ENCODE results near the gene TNRC6C. TPM values are rescaled to one million over a fixed set of nuclear protein-coding genes. Genes with fewer than 3 reads are reported as not detected.
"Not testable (repeated sequence)": the region's sequence is repeated elsewhere in the genome, so short reads cannot be mapped to it uniquely, and the experiment has no call there.

The TNRC6C gene
- total RNA-seq, 3 donors from 2014 or later: 19.6 to 25.0 (median 20.4) TPM

DNA sequence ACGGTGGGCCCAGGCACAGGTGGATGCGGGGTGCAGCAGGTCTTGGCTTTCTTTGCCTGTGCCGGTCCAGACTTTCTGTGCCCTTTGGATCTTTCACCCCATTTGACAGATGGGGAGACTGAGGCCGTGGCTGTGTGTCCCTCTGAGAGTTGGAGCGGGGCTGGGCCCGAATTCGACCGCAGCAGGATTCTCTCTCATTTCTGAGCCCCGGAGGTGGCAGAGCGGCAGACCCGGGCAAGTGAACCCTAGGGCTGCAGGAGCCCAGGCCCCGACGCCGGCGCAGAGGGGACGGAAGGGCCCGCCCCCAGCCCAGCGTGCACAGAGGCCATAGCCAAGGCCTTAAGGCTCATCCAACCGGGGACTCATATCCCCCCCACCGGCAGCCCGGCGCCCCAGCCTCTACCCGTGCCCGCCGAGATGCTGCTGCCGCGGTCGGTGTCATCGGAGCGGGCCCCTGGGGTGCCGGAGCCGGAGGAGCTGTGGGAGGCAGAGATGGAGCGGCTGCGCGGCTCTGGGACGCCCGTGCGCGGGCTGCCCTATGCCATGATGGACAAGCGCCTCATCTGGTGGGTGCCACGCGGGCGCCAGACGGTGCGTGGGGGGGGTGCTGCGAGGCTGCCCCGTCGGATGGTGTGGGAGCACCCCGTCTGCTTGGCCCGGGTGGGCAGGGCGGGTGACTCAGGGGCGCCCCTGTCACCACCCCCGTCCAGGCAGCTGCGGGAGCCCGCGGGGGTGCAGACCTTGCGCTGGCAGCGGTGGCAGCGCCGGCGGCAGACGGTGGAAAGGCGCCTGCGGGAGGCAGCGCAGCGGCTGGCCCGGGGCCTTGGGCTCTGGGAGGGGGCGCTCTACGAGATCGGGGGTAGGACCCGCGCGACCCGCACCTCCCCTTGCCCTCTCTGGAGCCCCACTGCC is 172.9 kb downstream of the TNRC6C start:
- ATAC-seq (peak; percentile 19 to 27), DNase-seq (peak; percentile 60)
- Mint-ChIP-seq H3K27me3 (ENCODE audit: low read depth) (no peaks in the 10 kb centered on the region), H3K4me3 (peak overlapping the region; percentile 90), H3K9me3 (no peaks in the 10 kb centered on the region), H3K36me3 (ENCODE audit: insufficient read depth) (peaks cover 16% of the 10 kb centered on the region), H3K4me1 (ENCODE audit: low read depth) (peaks cover 75% of the 10 kb centered on the region)

DNA sequence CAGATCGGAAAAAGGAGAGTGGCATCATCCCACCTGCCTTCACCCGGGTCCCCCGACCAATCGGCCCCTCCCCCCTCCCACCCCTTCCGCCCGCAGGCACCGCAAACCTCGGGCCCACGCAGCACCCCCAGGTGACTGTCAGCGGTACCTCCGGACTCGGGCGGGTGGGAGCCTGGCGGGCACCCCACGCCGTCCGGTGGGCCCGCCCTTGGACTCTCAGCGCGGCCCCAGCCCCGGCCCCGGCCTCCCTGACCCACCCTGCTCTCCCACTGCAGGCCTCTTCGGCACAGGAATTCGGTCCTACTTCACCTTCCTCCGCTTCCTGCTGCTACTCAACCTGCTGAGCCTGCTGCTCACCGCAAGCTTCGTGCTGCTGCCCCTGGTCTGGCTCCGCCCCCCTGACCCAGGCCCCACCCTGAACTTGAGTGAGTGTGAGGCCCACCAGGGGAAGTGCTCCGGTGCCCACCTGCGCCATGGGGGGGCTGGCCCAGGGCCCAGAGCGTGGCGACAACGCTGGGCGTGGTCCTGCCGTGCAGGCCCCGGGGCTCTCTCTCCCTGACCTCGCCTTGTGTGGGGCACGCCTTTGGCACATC is 173.7 kb downstream of the TNRC6C start:
- ATAC-seq (peak; percentile 5 to 7), DNase-seq (peak; percentile 56)
- no peaks in the 10 kb centered on the region for H3K27me3 Mint-ChIP-seq (ENCODE audit: low read depth)
- H3K9me3 Mint-ChIP-seq: no peaks in the 10 kb centered on the region
- H3K4me1 Mint-ChIP-seq (ENCODE audit: low read depth): peaks cover 75% of the 10 kb centered on the region
- H3K4me3 Mint-ChIP-seq: peak overlapping the region; percentile 51
- H3K36me3 Mint-ChIP-seq (ENCODE audit: insufficient read depth): peaks cover 17% of the 10 kb centered on the region

- Mint-ChIP-seq H3K27me3 (ENCODE audit: low read depth) (no peaks in the 10 kb centered on the region), H3K9me3 (no peaks in the 10 kb centered on the region), H3K36me3 (ENCODE audit: insufficient read depth) (peaks cover 21% of the 10 kb centered on the region), H3K4me1 (ENCODE audit: low read depth) (peaks cover 75% of the 10 kb centered on the region), H3K4me3 (peak overlapping the region; percentile 51)
- no peak for DNase-seq
- ATAC-seq: no peak
Observed at GRCh38 chr17:78132767-78133178, 174.3 kb downstream of the TNRC6C start.

- ATAC-seq (no peak), DNase-seq (no peak)
- H3K4me1 Mint-ChIP-seq (ENCODE audit: low read depth): peaks cover 80% of the 10 kb centered on the region
- peak overlapping the region; percentile 51 for H3K4me3 Mint-ChIP-seq
- H3K36me3 Mint-ChIP-seq (ENCODE audit: insufficient read depth): peaks cover 21% of the 10 kb centered on the region
- no peaks in the 10 kb centered on the region for H3K9me3 Mint-ChIP-seq
- no peaks in the 10 kb centered on the region for H3K27me3 Mint-ChIP-seq (ENCODE audit: low read depth)
Observed at GRCh38 chr17:78133179-78133951, 174.9 kb downstream of the TNRC6C start.

- no peaks in the 10 kb centered on the region for H3K9me3 Mint-ChIP-seq
- DNase-seq: peak; percentile 72
- peak overlapping the region; percentile 51 for H3K4me3 Mint-ChIP-seq
- H3K4me1 Mint-ChIP-seq (ENCODE audit: low read depth): peaks cover 84% of the 10 kb centered on the region
- H3K36me3 Mint-ChIP-seq (ENCODE audit: insufficient read depth): peaks cover 21% of the 10 kb centered on the region
- no peaks in the 10 kb centered on the region for H3K27me3 Mint-ChIP-seq (ENCODE audit: low read depth)
- peak; percentile 25 to 30 for ATAC-seq
Observed at GRCh38 chr17:78133971-78134898, 175.7 kb downstream of the TNRC6C start.

DNA sequence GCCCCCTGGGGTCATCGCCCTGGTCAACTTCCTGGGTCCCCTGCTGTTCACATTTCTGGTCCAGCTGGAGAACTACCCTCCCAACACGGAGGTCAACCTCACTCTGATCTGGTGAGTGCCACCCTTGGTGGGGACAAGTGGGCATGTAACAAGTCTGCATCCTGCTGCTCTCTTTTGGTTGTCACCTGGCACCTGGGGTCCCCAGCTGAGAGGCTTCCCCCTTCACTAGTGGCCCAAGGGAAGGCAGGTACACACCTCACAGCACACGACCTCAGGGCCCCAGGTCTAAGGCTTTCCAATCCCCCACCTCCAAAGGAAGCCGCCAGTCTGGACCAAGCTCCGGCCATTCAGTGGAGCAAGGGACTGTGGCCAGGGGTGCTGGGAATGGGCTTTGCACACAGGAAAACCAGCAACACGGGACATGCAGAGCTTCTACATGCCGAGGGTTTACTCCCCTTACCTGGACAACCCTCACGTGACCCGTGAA is 176.4 kb downstream of the TNRC6C start:
- Mint-ChIP-seq H3K4me3 (no peak overlapping the region), H3K4me1 (ENCODE audit: low read depth) (peaks cover 81% of the 10 kb centered on the region), H3K9me3 (no peaks in the 10 kb centered on the region), H3K36me3 (ENCODE audit: insufficient read depth) (peaks cover 21% of the 10 kb centered on the region), H3K27me3 (ENCODE audit: low read depth) (no peaks in the 10 kb centered on the region)
- no peak for ATAC-seq
- no peak for DNase-seq

- ATAC-seq: no peak
- Mint-ChIP-seq H3K4me1 (ENCODE audit: low read depth) (peaks cover 76% of the 10 kb centered on the region), H3K36me3 (ENCODE audit: insufficient read depth) (peaks cover 21% of the 10 kb centered on the region), H3K27me3 (ENCODE audit: low read depth) (no peaks in the 10 kb centered on the region), H3K9me3 (no peaks in the 10 kb centered on the region), H3K4me3 (no peak overlapping the region)
- no peak for DNase-seq
Observed at GRCh38 chr17:78135858-78136500, 177.5 kb downstream of the TNRC6C start.

DNA sequence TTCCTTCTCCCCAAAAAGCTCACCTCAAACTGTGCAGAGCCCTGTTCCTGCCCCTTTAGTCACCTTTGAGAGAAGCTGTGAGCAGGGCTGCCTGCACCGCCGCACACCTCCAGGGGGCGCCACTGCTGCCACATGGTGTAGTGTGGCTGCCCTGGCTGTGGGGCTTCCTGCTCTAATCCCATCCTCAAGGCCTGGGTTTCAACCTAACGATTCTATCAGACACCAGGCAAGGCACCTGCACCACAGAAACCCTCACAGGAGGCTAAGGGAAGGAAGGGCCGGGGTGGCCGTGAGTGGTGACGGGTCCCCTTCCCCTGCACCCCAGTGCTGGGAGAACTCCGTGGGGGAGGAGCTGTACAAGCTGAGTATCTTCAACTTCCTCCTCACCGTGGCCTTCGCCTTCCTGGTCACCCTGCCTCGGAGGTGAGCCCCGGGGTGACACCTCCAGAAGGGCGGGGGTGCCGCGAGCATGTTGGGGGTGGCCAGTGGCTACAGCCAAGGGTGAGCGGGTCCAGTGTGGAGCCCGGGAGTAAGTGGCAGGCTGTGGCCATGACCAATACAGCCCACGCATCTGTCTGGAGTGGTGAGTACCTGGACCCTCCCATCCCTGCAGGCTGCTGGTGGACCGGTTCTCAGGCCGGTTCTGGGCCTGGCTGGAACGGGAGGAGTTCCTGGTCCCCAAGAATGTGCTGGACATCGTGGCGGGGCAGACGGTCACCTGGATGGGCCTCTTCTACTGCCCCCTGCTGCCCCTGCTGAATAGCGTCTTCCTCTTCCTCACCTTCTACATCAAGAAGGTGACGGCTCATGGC is 179.1 kb downstream of the TNRC6C start:
- ATAC-seq (no peak), DNase-seq (no peak)
- peaks cover 21% of the 10 kb centered on the region for H3K36me3 Mint-ChIP-seq (ENCODE audit: insufficient read depth)
- no peak overlapping the region for H3K4me3 Mint-ChIP-seq
- H3K9me3 Mint-ChIP-seq: no peaks in the 10 kb centered on the region
- no peaks in the 10 kb centered on the region for H3K27me3 Mint-ChIP-seq (ENCODE audit: low read depth)
- H3K4me1 Mint-ChIP-seq (ENCODE audit: low read depth): peaks cover 77% of the 10 kb centered on the region

GRCh38 chr17:78138204-78139060 is 179.9 kb downstream of the TNRC6C start:
- no peaks in the 10 kb centered on the region for H3K9me3 Mint-ChIP-seq
- peaks cover 73% of the 10 kb centered on the region for H3K4me1 Mint-ChIP-seq (ENCODE audit: low read depth)
- H3K4me3 Mint-ChIP-seq: no peak overlapping the region
- no peak for DNase-seq
- no peaks in the 10 kb centered on the region for H3K27me3 Mint-ChIP-seq (ENCODE audit: low read depth)
- no peak for ATAC-seq
- peaks cover 21% of the 10 kb centered on the region for H3K36me3 Mint-ChIP-seq (ENCODE audit: insufficient read depth)

- not testable (repeated sequence) for H3K4me3 Mint-ChIP-seq; H3K27me3 Mint-ChIP-seq (ENCODE audit: low read depth); ATAC-seq; H3K9me3 Mint-ChIP-seq; DNase-seq
- peaks cover 70% of the 10 kb centered on the region for H3K4me1 Mint-ChIP-seq (ENCODE audit: low read depth)
- peaks cover 12% of the 10 kb centered on the region for H3K36me3 Mint-ChIP-seq (ENCODE audit: insufficient read depth)
Observed at GRCh38 chr17:78139861-78140168, 181.3 kb downstream of the TNRC6C start.

GRCh38 chr17:78140169-78141051 is 181.9 kb downstream of the TNRC6C start:
- no peak overlapping the region for H3K4me3 Mint-ChIP-seq
- peaks cover 10% of the 10 kb centered on the region for H3K36me3 Mint-ChIP-seq (ENCODE audit: insufficient read depth)
- DNase-seq (peak; percentile 90), ATAC-seq (peak; percentile 91 to 92)
- peaks cover 66% of the 10 kb centered on the region for H3K4me1 Mint-ChIP-seq (ENCODE audit: low read depth)
- no peaks in the 10 kb centered on the region for H3K27me3 Mint-ChIP-seq (ENCODE audit: low read depth)
- H3K9me3 Mint-ChIP-seq: no peaks in the 10 kb centered on the region
